Brain pericyte (primary cell): Measurements from ENCODE around the gene MAP3K21.

Experiments
- DNase-seq: peaks from one replicate; pipeline ENCODE4 v3.0.0-alpha.2; 2012; ENCODE audit warnings: low read depth, low spot score

MAP3K21 gene

DNA sequence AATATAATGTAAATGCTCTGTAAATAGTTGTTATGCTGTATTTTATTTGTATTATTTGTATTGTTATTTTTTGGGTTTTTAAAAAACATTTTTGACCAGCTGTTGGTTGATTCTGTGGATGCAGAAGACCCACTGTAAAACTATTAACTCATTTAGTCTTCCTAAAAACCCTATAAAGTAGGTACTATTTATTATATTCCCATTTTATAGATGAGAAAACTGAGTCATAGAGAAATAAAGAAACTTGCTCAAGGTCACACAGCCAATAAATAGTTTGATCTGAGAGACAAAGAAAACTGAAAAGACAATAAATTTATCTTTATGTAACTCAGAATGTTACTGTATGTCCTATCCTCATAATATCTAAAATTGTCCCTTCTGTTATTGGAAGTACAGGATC, 1.2 kb upstream of the MAP3K21 start:
- no peak for DNase-seq

DNA sequence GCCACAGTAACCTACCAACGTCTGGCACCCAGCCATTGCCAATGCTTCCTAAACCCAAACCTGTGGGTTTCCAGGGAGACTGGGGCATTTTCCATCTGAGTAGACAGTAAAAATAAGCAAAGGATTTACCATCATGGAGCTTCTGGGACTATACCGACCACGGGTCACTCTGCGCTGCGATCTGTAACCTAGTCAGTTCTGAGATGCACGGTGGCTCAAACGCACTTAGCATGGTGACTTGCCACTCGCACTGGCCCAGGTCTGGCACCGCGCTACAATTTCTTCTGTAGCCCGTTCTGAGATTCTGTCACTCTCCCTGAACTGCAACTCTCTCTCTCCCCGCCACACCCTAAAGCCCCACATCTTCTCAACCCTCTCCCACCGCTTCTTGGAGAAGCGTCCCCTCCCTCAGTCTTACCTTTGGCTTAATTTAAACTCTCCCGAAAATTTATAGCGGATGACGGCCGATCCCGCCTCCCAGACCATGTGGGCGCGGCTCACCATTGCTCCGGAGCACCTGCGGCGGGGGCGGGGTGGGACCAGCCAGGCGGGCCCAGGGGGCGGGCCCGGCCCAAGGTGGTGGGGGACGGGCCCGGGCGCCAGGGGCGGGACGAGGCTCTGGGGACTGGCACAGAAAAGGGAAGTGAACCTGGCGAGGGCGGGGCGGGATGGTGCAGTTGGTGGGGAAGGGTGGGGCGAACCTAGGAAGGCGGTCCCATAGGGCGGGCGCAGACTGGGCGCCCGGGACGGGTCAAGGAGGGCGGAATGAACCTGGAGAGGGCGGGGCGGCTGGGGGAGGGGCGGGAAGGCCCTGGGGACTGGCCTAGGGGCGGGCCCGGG, 493 bp upstream of the MAP3K21 start:
- no peak for DNase-seq

DNA sequence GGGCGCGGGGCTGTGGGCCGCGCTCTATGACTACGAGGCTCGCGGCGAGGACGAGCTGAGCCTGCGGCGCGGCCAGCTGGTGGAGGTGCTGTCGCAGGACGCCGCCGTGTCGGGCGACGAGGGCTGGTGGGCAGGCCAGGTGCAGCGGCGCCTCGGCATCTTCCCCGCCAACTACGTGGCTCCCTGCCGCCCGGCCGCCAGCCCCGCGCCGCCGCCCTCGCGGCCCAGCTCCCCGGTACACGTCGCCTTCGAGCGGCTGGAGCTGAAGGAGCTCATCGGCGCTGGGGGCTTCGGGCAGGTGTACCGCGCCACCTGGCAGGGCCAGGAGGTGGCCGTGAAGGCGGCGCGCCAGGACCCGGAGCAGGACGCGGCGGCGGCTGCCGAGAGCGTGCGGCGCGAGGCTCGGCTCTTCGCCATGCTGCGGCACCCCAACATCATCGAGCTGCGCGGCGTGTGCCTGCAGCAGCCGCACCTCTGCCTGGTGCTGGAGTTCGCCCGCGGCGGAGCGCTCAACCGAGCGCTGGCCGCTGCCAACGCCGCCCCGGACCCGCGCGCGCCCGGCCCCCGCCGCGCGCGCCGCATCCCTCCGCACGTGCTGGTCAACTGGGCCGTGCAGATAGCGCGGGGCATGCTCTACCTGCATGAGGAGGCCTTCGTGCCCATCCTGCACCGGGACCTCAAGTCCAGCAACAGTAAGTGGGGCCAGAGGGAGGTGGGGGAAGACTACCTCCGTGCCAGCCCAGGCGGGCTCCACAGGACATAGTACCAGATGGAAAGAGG, 808 bp downstream of the MAP3K21 start:
- no peak for DNase-seq

DNA sequence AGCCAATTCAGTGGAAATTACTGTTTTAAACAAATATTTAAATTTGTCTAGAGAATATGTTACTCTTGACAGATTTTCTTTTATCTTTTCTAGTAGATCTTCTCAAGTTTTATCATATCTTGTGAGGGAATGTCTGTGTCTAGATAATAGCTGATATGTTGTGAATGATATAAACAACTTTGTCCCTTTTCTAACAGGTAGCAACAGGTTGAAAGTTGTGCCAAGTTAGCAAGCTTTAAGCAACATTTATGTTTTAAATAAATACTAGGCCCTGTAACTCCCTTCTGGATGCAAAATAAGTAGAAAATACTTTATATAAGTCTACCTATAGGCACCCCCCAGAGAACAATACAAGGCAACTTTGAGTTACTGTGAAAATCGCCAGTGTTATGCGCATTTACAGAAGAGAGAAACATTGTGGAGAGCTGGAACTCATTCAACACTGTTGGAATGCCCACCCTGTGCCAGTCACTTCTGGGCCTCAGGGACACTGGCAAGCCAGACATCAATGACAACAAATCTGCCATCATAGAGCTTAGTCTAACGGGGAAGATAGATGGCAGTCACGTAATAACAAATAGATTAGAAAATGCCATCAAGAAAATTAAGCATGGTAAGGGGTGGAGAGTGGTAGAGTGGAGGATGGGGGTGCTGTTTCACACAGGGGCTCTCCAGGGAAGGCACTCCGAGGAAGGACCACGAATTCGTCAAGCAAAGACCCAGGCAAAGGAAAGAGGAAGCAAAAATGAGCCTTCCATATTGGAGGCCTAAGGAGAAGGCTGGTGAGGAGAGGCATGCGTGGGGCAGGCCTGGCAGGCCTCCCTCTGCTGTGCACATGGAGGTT, 4.4 kb downstream of the MAP3K21 start:
- no peak for DNase-seq

DNA sequence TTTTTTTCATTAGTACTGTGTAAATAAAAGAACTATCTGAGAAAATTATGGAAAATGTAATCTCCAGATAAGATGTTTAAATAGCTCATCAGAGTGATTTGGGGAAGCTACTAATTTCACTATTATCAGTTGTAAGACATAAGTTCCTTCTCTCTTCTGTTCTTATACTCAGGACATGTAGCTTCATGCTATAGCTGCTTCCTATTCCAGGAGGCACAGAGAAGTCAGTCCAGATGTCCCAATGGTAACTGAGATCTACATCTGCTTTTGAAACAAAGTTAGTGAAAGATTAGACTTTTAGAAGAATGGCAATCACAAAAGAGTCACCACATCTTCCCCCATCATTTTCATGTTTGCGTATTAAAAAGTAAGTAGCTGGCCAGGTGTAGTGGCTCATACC, 5.6 kb downstream of the MAP3K21 start:
- DNase-seq = no peak

DNA sequence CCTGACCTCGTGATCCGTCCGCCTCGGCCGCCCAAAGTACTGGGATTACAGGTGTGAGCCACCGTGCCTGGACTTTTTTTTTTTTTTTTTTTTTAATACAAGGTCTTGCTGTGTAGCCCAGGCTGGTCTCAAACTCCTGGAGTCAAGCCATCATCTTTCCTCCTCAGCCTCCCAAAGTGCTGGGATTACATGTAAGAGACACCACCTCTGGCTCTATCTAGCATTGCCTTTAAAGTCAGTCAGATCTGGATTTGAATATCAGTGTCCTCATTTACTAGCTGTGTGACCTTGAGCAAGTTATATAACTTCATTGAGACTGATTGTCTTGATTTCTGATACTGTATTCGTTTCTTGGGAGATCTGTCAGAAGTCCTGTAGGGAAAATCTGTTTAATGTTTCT, 6.6 kb downstream of the MAP3K21 start:
- DNase-seq = no peak

DNA sequence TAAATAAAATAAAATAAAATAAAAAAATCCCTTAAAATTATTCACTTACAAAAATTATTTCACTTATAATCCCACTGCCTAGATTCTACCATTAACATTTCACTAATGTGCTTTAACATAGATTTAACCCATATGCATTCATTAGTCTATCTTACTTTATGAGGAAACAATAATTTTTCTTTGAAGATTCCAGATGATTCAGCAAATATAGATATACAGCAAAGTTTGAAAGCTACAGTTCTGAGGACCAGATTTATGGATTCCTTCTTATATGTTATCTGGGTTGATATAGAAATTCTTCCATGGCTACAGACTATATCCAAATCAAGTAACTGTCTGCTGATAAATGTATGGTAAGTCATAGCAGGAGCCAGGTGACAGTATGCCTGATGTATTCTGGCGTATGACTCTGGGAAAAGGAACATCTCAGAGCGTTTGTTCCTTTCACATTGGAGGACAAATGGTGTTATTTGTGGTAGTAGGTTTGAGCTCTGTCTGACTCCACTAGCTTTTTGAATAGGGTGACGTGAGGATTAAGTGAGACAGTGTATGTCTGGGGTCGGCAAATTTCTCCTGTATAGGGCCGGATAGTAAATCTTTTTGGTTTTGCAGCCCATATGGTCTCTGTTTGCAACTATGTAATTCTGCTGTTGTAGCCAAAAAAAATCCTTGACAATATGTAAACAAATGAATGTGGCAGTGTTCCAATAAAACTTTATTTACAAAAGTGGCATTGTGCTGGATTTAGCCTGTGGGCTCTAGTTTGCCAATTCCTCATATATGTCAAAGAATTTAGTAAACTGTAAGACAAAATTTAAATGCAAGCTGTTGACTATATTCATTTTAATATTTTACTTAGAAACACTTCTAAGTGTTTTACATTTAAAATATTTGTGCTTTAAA, 9.3 kb downstream of the MAP3K21 start:
- no peak for DNase-seq

DNA sequence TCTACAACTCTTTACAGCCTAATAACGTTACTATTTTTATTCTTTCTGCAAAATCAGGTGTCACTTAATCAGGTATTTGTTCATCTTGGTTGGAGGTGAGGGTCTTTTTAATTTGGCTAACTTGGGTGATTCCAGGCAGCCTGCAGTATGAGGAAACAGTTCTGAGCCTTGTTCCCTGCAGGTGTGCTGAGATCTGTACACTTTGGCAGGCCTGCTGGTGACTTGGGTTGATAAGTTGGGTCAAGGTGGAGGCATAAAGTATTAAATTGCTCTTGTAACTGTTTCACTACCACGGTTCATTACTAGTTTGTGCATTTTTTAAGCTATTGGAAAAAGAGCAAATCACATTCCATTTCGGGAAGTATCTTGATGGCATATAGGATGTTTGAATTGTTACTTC, 10.0 kb downstream of the MAP3K21 start:
- no peak for DNase-seq

DNA sequence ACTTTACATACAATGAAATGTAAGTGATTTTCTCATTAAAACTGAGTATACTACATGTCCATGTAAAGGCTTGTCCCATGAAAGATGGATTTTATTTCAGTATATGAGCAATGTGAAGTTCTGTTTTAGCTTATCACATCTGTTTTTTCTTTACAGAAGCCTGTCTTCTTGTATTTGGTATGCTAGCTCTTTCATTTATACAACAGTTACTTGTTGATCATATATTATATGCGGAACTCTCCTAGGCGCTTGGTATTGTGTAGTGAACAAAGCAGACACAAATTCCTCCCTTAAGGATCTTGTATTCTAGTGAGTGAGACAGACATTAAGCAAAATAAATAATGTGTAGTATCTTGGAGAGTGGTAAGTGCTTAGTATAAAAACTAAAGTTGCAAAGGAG, 10.6 kb downstream of the MAP3K21 start:
- DNase-seq = no peak

DNA sequence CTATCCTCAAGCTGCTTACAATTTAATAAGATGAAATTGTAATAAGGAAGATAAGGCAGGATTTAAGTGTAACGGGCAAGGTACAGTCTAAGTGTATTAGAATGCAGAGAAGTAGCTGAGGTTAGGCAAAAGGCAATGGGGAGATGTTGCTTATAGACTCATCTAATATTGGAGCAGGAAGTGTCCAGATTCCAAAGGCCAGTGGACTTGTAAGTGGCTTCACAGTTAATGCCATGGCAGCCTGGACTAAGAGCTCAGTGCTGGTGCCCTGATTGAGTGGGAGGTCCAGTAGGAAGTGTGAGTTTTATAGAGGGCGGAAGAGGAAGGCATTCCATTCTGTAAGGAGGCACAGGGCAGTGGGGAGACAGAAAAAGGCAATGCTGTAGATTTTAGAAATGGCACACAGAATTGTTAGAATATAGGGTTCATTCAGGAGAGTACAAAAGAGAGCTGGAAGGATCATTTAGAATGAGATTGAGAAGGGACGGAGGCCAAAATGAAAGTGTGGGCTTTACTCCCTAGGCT, 12.6 kb downstream of the MAP3K21 start:
- no peak for DNase-seq

DNA sequence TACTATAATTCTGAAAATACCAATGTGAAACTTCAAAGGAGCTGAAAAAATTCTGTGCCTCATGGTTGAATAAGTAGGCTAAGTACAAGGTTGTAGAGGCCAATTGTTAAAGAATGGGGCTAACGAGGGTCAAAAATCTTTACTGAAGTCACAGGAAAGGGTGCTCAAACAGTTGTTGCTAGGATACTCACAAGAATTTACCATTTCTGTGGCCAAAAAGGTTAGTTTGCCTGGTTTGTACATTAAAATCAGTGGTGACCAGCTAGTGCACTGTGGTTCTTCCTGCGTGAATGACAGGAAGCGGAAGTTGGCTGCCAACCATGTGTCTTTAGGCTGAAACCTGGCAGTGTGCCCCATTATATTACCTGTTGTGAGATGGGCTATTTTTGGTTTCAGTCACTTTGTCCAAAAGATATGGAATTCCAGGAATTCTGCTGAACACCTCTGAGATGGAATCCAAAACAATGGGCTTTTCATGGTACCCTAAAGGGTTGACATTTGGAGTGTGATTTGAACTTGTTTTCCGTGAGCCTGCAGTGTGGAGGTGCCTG, 13.5 kb downstream of the MAP3K21 start:
- no peak for DNase-seq

DNA sequence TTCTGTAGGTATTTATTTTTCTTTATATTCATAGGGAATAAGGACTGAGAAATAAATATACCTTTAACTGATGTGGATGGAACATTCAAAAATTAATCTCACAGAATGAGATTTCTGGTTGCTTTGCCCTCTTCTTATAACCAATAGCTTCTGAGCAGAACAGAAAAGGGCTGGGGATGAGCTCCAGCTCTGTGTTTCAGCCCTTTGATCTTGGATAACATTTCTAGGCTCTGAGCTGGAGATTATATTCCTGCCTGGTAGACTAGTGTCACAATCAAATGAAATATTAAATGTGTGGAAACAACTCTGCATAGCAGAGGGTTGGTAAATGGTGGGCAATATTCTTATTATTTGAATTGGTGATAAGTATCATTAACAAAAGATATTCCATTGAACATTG, 14.6 kb downstream of the MAP3K21 start:
- no peak for DNase-seq

DNA sequence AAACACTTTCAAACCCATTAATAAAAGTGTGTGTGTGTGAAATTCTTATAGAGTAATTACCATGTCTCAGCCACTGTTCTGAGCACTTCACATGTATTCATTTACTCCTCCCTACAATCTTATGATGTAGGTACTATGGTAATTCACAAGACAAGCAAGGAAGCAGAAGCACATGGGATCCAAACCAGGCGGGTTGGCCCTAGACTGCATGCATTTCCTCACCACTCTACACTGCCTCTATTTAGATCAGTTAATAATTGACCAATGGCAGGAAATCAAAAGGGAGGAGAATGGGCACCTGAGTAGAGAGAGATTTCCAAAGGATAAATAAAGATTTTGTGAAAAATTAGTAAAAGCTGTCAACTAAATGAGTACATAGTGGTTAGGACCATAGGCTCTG, 15.7 kb downstream of the MAP3K21 start:
- no peak for DNase-seq

DNA sequence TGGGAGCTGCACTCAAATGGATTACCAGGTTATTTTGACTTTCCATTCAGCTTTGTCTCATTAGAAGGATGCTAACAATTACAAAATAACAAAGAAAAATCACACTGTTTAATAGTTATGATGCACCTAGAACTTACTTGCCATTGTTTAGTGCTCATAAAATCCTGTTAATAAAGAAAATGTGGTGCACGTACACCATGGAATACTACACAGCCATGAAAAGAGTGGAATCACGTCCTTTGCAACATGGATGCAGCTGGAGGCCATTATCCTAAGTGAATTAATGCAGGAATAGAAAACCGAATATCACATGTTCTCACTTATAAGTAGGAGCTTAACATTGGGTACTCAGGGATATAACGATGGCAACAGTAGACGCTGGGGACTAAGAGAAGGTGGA, 19.8 kb downstream of the MAP3K21 start:
- no peak for DNase-seq

DNA sequence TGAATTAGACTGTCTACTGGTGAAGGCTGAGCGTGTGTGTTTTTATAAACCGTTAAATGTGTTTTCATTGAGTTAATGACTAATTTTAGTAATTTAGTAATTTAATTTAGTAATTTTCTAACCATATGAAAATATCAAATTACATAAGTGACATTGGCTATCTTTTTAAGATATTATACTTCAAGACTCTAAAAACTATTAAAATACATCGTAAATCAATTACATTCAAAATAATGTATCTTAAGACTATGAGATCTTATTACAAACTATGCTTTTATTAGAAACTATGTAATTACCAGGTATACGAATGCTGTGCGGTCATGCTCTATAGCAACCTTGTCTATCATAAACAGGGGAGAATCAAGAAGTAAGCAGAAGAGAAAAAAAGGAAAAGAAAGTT, 21.6 kb downstream of the MAP3K21 start:
- DNase-seq = no peak

DNA sequence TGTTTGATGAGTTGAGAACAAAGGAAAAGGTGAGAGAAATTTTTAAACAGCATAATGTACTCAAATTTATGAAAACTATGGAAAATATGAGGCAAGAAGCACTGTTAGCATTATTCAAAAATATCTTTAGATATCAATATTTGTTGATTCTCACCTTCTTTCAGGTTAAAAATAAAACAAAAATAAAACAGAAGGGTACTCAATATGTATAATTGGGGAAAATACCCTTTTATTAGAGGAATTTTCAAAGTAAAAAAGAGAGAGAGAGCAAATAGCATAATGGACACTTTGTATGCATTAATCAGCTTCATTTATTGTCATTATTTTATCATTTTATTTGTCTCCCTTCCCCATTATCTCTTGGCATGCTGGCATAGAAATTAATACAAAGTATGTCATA, 27.5 kb downstream of the MAP3K21 start:
- DNase-seq = no peak

DNA sequence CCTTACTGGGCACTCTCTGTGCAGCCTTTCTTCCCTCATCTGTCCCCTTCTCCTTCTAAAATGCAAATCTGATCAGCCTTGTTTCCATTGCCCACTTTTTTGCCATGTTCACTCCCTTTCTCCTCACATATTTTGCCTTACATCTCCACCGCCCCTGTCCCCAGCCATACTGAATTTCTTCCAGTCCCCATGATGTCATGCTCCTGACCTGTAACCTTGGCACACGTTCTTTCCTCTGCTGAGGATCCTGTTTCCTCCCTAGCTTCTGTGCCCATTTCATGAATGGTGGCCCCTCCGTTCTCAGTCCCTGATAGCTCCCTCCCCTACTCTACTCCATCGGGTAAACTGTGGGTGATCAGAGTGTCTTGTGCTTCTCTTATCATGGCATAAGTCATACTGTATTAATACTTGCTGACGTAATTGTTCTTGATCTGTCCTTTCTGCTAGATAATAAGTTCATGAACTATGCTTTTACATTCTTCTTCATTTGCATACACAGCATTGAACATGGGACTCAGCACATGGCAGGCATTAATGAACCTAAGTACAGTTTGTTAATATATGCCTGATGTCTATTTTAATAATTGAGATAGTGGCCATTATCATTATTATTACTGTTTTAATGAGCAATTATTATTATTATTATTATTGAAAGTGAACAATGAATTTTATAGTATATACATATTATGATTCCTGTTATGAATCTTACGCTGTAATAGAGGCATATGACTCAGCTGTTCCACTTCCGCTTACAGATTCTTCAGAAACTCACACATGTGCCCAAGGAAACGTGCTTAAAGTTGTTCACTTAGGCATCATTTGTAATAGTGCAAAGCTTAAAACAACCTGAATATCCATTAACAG, 28.5 kb downstream of the MAP3K21 start:
- no peak for DNase-seq

DNA sequence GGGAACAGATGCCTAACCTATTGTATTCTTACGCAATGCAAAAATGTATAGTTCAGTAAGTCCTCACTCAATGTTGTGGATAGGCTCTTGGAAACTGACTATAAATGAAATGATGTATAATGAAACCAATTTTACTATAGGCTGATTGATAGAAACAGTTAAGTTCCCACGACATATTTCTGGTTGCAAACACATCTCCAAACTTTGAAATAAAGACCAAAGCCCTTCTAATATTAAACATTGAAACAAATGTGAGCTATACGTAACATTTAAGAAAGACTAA, 29.1 kb downstream of the MAP3K21 start:
- no peak for DNase-seq

DNA sequence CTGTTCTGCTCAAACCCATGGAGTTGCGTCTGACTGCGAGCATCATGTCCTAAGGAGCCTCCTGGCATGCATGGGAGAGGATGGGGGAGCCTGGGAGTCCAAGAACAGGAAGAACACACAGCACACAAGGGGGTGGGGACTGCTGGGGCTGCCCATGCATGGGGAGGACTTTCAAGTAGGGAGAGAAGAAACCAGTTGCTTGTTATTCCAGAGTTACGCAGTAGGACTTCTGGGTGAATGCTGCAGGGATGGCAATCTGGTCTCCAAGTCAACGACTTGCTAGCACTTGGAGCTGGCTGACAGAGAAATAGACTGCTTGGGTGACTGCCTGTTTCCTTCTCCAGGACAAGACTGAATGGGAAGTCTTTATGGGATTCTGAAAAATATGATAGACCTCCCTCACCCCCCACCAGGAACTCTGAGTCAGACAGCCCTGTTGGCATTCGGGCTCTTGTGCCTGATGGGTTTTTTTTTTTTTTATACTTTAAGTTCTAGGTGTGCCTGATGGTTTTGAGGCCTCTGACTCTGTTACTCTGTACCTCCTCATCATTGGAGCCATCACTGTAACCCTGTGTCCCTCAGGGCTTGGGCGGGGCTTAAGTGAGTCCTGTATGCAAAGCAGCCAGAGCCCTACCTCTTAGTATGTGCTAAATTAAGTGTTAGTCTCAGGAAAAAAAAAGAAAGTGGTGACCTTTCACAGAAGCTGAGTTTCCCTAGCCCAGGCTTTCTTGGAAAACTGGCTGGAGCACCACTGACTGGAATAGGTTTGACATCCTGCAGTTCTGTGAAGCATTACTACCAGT, 30.3 kb downstream of the MAP3K21 start:
- no peak for DNase-seq
